ENCODE data around the gene ITCH. TPM values are rescaled to one million over a fixed set of nuclear protein-coding genes. Genes with fewer than 3 reads are reported as not detected.

ITCH gene
- total RNA-seq, 5 donors from 2014 or later (not counting 1 experiment from before 2014, with no cell fraction given): 50.5 to 63.6 (median 53.3) TPM

DNA sequence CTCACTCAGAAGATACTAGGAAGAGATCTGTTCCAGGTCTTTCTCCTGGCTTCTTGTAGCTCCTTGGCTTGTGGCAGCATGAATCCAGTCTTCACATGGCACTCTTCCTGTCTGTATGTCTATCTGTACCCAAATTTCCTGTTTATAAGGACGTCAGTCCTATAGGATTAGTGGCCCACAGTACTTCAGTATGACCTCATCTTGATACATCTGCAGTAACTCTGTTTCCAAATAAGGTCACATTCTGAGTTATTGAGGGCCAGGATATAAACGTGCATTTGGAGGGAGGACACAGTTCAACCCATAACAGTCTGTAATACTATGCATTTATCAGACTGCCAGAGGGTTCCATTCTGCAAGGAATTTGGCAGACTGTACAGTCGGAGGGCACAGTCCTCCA, 95.6 kb downstream of the ITCH start:
- DNase-seq: no peak
- no peaks in the 10 kb centered on the region for H3K27me3 ChIP-seq (replicated peaks in 1 of 2; ENCODE audit: control insufficient read depth in 2 of 2, extremely low read depth in 1 of 2, insufficient read depth in 2 of 2, low read length in 1 of 2)
- Mint-ChIP-seq H3K4me3 (no peak overlapping the region), H3K9me3 (no peaks in the 10 kb centered on the region), H3K36me3 (peaks cover 39% of the 10 kb centered on the region), H3K27ac (no peak overlapping the region), H3K27me3 (no peaks in the 10 kb centered on the region), H3K4me1 (peaks cover 0 to 7% (median 0%) of the 10 kb centered on the region in 3 donors)
- peaks cover 4 to 57% of the 10 kb centered on the region in 2 donors for H3K36me3 ChIP-seq (ENCODE audit: control insufficient read depth in 2 of 2, extremely low read depth in 1 of 2, insufficient read depth in 1 of 2, low read length in 1 of 2)
- ChIA-PET POLR2A (interaction anchor here in 1 of 2 donors (0.5 kb wide), 1 partner anchor 8 kb away, joined by 3 read pairs; no protein-coding TSS in a partner anchor), CTCF (no interaction called here)
- H3K9me3 ChIP-seq: no peaks in the 10 kb centered on the region
- 83% methylated on average over 2 of the region's 3 CpGs for WGBS (ENCODE audit: insufficient coverage)
- no peak overlapping the region for H3K27ac ChIP-seq (ENCODE audit: low read length)
- ATAC-seq (replicated peaks in 1 of 4): no peak
- H3K4me3 ChIP-seq (ENCODE audit: control insufficient read depth in 1 of 2, extremely low read depth in 1 of 2, low read length in 1 of 2): no peak overlapping the region
- no peaks in the 10 kb centered on the region for H3K4me1 ChIP-seq (ENCODE audit: control insufficient read depth in 1 of 2, extremely low read depth in 1 of 2, insufficient read depth in 2 of 2, low read length in 2 of 2)

DNA sequence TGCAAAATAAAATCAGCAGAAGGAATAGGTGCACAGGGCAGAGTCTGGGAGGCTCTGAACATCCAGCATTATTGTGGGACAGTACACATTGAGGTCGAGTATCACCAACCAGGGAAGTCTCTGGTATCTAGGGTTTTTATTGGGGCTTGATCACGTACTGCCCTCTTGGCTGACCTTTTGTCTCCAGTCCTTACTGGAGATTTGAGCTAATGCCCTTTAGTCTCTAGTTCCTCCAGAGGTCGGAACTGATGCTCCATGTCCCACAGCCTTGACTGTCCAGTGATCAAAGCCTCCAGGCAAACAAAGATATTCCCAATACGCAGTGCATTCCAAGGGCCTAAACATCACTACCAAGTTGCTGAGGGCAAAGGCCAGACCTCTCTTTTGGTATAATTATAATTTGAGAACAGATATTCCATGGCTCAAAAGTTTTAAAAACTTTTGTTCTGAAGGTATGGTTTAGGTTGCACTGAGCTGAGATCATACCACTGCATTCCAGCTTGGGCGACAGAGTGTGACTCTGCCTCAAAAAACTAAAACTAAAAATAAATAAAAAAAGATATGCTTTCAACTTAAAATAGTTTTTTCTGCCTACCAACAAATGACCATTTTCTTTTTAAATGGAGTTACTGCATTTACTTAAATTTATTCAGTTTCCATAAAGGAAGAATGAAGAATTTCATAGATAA, 96.3 kb downstream of the ITCH start:
- Histone ChIP-seq H3K36me3 (ENCODE audit: control insufficient read depth in 2 of 2, extremely low read depth in 1 of 2, insufficient read depth in 1 of 2, low read length in 1 of 2) (peaks cover 4 to 57% of the 10 kb centered on the region in 2 donors), H3K4me1 (ENCODE audit: control insufficient read depth in 1 of 2, extremely low read depth in 1 of 2, insufficient read depth in 2 of 2, low read length in 2 of 2) (no peaks in the 10 kb centered on the region), H3K4me3 (ENCODE audit: control insufficient read depth in 1 of 2, extremely low read depth in 1 of 2, low read length in 1 of 2) (no peak overlapping the region), H3K27me3 (replicated peaks in 1 of 2; ENCODE audit: control insufficient read depth in 2 of 2, extremely low read depth in 1 of 2, insufficient read depth in 2 of 2, low read length in 1 of 2) (no peaks in the 10 kb centered on the region), H3K27ac (ENCODE audit: low read length) (no peak overlapping the region), H3K9me3 (no peaks in the 10 kb centered on the region)
- WGBS (ENCODE audit: insufficient coverage): 100% methylated on average over 1 of the region's 5 CpGs
- Mint-ChIP-seq H3K36me3 (peaks cover 40% of the 10 kb centered on the region), H3K9me3 (no peaks in the 10 kb centered on the region), H3K4me3 (no peak overlapping the region), H3K27ac (no peak overlapping the region), H3K4me1 (peaks cover 0 to 7% (median 0%) of the 10 kb centered on the region in 3 donors), H3K27me3 (no peaks in the 10 kb centered on the region)
- no peak for DNase-seq
- CTCF ChIA-PET: interaction anchor here in 1 of 2 donors (0.6 kb wide), 1 partner anchor 59 kb away, joined by 6 read pairs; no protein-coding TSS in a partner anchor
- no peak for ATAC-seq (replicated peaks in 1 of 4)
- POLR2A ChIA-PET: interaction anchor here in 1 of 2 donors (0.5 kb wide), 1 partner anchor 73 kb away, joined by 3 read pairs; no protein-coding TSS in a partner anchor

DNA sequence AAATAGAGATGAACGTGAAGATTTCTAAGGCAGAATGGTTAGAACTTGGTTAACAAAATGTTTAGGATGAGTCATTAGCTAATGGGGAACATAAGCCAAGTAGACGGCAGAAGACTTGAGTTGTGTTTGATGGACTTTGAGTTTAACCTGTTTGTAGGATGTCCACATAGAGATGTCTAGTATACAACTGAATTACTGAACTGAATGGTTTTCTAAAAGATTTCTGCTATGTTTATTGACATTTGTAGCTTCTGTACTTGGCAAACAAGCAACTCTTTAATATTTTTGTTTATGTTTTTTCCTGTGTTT, 98.7 kb downstream of the ITCH start:
- POLR2A ChIA-PET: interaction anchor here in 1 of 2 donors (0.6 kb wide), 1 partner anchor 1263 kb away, joined by 5 read pairs; no protein-coding TSS in a partner anchor

DNA sequence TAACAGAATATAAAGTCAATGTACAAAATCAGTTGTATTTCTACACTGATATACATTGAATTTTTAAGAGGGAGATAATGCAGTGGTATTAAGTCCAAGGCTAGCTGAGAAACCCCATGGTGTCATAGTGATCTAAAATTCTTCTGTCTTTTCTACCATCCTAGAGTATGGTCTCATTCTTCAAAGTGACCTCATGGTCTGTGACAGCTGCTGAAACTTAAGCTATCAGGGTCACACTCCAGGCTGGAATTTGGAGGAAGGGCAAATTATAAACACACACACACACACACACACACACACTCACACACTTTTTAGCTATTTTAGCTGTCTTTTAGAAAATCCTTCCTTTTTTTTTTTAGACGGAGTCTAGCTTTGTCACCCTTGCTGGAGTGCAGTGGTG, 105.9 kb downstream of the ITCH start:
- H3K27me3 Mint-ChIP-seq: no peaks in the 10 kb centered on the region
- no peak overlapping the region for H3K4me3 ChIP-seq (ENCODE audit: control insufficient read depth in 1 of 2, extremely low read depth in 1 of 2, low read length in 1 of 2)
- DNase-seq (no peak), ATAC-seq (replicated peaks in 1 of 4) (no peak)
- H3K4me1 Mint-ChIP-seq: peaks cover 0 to 7% (median 6%) of the 10 kb centered on the region in 3 donors
- H3K27me3 ChIP-seq (replicated peaks in 1 of 2; ENCODE audit: control insufficient read depth in 2 of 2, extremely low read depth in 1 of 2, insufficient read depth in 2 of 2, low read length in 1 of 2): no peaks in the 10 kb centered on the region
- no peak overlapping the region for H3K4me3 Mint-ChIP-seq
- ChIA-PET CTCF (interaction anchor here in 1 of 2 donors (0.6 kb wide), 1 partner anchor 13 kb away, joined by 3 read pairs; no protein-coding TSS in a partner anchor), POLR2A (no interaction called here)
- peaks cover 0 to 47% of the 10 kb centered on the region in 2 donors for H3K36me3 ChIP-seq (ENCODE audit: control insufficient read depth in 2 of 2, extremely low read depth in 1 of 2, insufficient read depth in 1 of 2, low read length in 1 of 2)
- no peak overlapping the region for H3K27ac Mint-ChIP-seq
- H3K27ac ChIP-seq (ENCODE audit: low read length): no peak overlapping the region
- peaks cover 46% of the 10 kb centered on the region for H3K36me3 Mint-ChIP-seq
- no peaks in the 10 kb centered on the region for H3K9me3 ChIP-seq
- H3K9me3 Mint-ChIP-seq: no peaks in the 10 kb centered on the region
- H3K4me1 ChIP-seq (ENCODE audit: control insufficient read depth in 1 of 2, extremely low read depth in 1 of 2, insufficient read depth in 2 of 2, low read length in 2 of 2): no peaks in the 10 kb centered on the region
- no CpG with 5 or more reads among the region's 1 CpG for WGBS (ENCODE audit: insufficient coverage)

More for the DNA sequence above, 98.7 kb downstream of the ITCH start:
- no peaks in the 10 kb centered on the region for H3K4me1 ChIP-seq (ENCODE audit: control insufficient read depth in 1 of 2, extremely low read depth in 1 of 2, insufficient read depth in 2 of 2, low read length in 2 of 2)
- Mint-ChIP-seq H3K9me3 (no peaks in the 10 kb centered on the region), H3K27ac (no peak overlapping the region), H3K4me1 (peaks cover 0 to 13% (median 7%) of the 10 kb centered on the region in 3 donors), H3K4me3 (no peak overlapping the region), H3K36me3 (peaks cover 51% of the 10 kb centered on the region), H3K27me3 (no peaks in the 10 kb centered on the region)
- H3K36me3 ChIP-seq (ENCODE audit: control insufficient read depth in 2 of 2, extremely low read depth in 1 of 2, insufficient read depth in 1 of 2, low read length in 1 of 2): peaks cover 0 to 60% of the 10 kb centered on the region in 2 donors
- H3K27me3 ChIP-seq (replicated peaks in 1 of 2; ENCODE audit: control insufficient read depth in 2 of 2, extremely low read depth in 1 of 2, insufficient read depth in 2 of 2, low read length in 1 of 2): no peaks in the 10 kb centered on the region
- WGBS (ENCODE audit: insufficient coverage): 89% methylated on average over 1 of the region's 2 CpGs
- H3K9me3 ChIP-seq: no peaks in the 10 kb centered on the region
- no peak overlapping the region for H3K27ac ChIP-seq (ENCODE audit: low read length)
- no peak overlapping the region for H3K4me3 ChIP-seq (ENCODE audit: control insufficient read depth in 1 of 2, extremely low read depth in 1 of 2, low read length in 1 of 2)
- CTCF ChIA-PET: no interaction called here
- DNase-seq: no peak
- ATAC-seq (replicated peaks in 1 of 4): no peak

DNA sequence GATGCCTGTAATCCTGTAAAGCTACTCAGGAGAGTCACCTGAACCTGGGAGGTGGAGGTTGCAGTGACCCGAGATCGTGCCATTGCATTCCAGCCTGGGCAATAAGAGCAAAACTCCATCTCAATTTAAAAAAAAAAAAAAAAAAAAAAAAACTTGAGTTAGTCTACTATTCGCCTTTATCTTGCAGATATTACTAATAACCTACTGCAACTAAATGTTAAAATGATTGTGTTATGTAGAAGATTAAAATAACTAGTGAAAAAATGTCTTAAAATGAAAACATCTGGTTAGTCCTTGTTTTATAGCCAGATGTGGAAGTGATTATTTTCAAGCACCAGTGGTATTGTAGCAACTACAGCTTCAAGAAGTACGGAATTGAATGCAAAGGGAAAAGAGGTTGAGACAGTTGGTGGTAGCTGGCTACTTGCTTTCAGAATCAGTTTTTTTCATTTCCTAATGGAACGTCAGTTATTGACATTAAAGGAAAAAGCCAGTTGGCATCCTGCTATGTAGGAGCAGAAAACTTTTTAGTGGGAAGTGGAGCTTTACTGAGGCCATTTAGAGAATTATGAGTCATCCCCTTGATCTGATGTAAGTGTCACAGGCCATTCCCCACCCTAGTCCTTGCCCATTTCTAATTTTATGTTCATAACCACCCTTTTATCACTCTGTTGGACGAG, 109.3 kb downstream of the ITCH start:
- Mint-ChIP-seq H3K27me3 (no peaks in the 10 kb centered on the region), H3K27ac (no peak overlapping the region), H3K4me1 (peaks cover 6 to 7% (median 7%) of the 10 kb centered on the region in 3 donors), H3K4me3 (no peak overlapping the region), H3K9me3 (no peaks in the 10 kb centered on the region), H3K36me3 (peaks cover 49% of the 10 kb centered on the region)
- Histone ChIP-seq H3K9me3 (no peaks in the 10 kb centered on the region), H3K4me3 (ENCODE audit: control insufficient read depth in 1 of 2, extremely low read depth in 1 of 2, low read length in 1 of 2) (no peak overlapping the region), H3K27ac (ENCODE audit: low read length) (no peak overlapping the region), H3K4me1 (ENCODE audit: control insufficient read depth in 1 of 2, extremely low read depth in 1 of 2, insufficient read depth in 2 of 2, low read length in 2 of 2) (no peaks in the 10 kb centered on the region), H3K36me3 (ENCODE audit: control insufficient read depth in 2 of 2, extremely low read depth in 1 of 2, insufficient read depth in 1 of 2, low read length in 1 of 2) (peaks cover 0 to 38% of the 10 kb centered on the region in 2 donors), H3K27me3 (replicated peaks in 1 of 2; ENCODE audit: control insufficient read depth in 2 of 2, extremely low read depth in 1 of 2, insufficient read depth in 2 of 2, low read length in 1 of 2) (no peaks in the 10 kb centered on the region)
- DNase-seq (no peak), ATAC-seq (replicated peaks in 1 of 4) (no peak)
- 87% methylated on average over 3 of the region's 6 CpGs for WGBS (ENCODE audit: insufficient coverage)
- CTCF ChIA-PET: interaction anchor here in 1 of 2 donors (2.5 kb wide), 1 partner anchor 160 kb away, joined by 9 read pairs; no protein-coding TSS in a partner anchor
- POLR2A ChIA-PET: no interaction called here

DNA sequence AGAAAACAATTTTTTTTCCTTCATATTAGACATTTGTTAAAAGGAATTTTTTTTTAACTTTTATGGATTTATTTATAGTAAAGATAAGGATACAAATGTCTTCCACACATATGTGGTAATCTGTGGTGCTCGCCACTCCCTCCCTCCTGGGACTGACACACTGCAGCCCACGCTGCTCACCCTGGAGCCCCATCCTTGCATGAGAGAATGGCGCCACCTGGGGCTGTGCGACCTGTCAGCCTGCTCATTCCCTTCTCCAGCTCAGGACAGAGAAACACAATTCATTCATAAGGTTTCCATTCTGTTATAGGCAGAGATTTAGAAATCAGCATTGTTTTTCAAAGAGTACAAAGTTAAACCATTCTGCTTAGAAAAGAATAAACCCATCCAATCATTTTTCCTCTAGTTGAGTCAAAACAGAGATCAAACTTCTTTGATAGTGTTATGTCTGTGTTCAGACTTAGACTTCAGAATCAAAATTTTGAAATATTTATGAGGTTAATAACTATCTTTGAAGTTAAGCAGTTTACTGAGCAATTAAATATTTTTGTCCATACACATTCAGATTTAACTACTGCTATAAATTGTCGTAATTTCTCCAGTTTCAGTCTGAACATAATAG, 110.3 kb downstream of the ITCH start:
- POLR2A ChIA-PET: no interaction called here
- peaks cover 6 to 7% (median 7%) of the 10 kb centered on the region in 3 donors for H3K4me1 Mint-ChIP-seq
- H3K27me3 Mint-ChIP-seq: no peaks in the 10 kb centered on the region

More for the DNA sequence above, 110.3 kb downstream of the ITCH start:
- DNase-seq (peak in 26 of 35 experiments; percentile 3 to 40 (median 16)), ATAC-seq (replicated peaks in 1 of 4) (peak in 1 of 4 experiments; percentile 57)
- no peak overlapping the region for H3K27ac Mint-ChIP-seq
- Histone ChIP-seq H3K36me3 (ENCODE audit: control insufficient read depth in 2 of 2, extremely low read depth in 1 of 2, insufficient read depth in 1 of 2, low read length in 1 of 2) (peaks cover 0 to 45% of the 10 kb centered on the region in 2 donors), H3K27ac (ENCODE audit: low read length) (no peak overlapping the region), H3K4me3 (ENCODE audit: control insufficient read depth in 1 of 2, extremely low read depth in 1 of 2, low read length in 1 of 2) (no peak overlapping the region), H3K9me3 (no peaks in the 10 kb centered on the region), H3K27me3 (replicated peaks in 1 of 2; ENCODE audit: control insufficient read depth in 2 of 2, extremely low read depth in 1 of 2, insufficient read depth in 2 of 2, low read length in 1 of 2) (no peaks in the 10 kb centered on the region), H3K4me1 (ENCODE audit: control insufficient read depth in 1 of 2, extremely low read depth in 1 of 2, insufficient read depth in 2 of 2, low read length in 2 of 2) (no peaks in the 10 kb centered on the region)
- H3K4me3 Mint-ChIP-seq: no peak overlapping the region
- no peaks in the 10 kb centered on the region for H3K9me3 Mint-ChIP-seq
- 92% methylated on average over 2 of the region's 5 CpGs for WGBS (ENCODE audit: insufficient coverage)
- peaks cover 54% of the 10 kb centered on the region for H3K36me3 Mint-ChIP-seq
- CTCF ChIA-PET: interaction anchor here in 1 of 2 donors (2.5 kb wide), 1 partner anchor 161 kb away, joined by 9 read pairs; no protein-coding TSS in a partner anchor
